Activated CD4-positive, alpha-beta T cell treated with anti-CD3 and anti-CD28 coated beads for 24 hours (primary cell): ENCODE measurements around the gene SUSD1.

Source experiments
- DNase-seq, 2 donors: peaks; one replicate each; pipeline ENCODE4 v3.0.0-alpha.2; 2020; ENCODE audit warnings: low read depth in 2 of 2

Gene SUSD1

DNA sequence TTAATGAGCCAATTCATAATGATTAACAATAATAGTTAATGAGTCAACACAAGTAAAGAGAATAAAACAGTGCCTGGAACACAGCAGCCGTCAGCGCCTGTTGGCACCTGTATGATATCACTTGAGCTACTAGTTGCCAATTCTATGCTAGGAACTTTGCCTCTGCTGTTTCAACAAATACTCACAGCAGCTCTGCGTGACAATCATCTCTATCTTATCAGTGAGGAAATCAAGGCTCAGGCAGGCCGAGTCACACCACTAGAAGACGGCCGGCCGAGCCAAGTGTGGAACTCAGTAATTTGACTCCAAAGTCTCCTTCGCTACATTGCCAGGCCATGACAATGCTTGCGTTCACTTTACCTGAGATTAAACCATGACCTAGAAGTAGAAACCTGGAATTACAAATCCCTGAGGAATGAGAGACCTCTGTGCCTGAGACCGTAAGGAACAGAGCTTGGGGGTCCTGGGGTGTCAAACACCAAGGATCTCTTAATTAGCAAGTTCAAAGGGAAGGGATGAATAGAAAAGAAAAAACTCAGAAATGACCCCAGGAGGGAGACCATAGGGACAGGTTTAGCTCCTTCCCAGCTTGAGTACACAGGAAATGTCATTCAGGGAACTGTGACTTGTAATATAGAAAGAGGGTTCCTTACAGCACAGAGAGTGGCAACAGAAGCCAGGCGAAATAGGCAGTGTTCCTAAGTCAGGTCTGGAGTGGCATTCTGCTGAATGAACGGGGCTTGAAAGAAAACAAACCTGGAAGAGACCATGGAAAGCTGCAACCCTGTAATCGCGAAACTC, 109.1 kb downstream of the SUSD1 start:
- no peak for DNase-seq

DNA sequence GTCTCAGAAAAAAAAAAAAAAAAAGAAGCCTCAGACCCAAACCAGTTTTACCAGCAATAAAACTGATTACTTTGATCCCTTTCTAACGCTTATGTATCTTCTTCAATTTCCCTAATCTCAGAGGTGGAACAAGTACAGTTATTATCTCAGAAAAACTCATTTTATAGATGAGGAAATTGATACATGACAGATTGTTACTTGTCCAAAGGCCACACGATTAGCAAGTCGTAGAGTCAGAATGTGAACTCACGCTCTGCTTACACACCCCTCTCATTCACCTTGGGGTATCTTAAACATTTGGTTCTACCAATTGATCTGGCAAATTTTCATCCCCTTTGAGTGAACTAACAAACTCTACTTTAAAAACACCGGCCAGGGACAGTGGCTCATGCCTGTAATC, 110.2 kb downstream of the SUSD1 start:
- DNase-seq, result no peak

DNA sequence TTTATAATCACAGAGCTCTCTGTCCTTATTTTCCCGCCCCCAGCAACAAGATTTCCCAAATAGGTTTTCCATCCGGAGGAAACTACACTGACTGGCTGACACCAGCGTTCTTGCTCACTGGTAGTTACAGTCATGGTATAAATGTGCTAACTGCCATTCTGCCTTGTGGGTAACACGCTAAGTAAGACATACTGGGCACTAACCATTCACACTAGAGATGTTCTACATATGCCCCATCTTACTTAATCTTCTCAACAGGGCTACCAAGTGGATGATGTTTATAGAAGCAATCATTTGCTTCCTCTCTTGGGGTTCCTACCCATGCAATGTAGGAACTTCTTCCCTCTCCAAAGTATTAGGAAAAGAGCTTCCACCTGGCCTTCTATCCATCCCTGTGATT, 111.5 kb downstream of the SUSD1 start:
- DNase-seq, result no peak

DNA sequence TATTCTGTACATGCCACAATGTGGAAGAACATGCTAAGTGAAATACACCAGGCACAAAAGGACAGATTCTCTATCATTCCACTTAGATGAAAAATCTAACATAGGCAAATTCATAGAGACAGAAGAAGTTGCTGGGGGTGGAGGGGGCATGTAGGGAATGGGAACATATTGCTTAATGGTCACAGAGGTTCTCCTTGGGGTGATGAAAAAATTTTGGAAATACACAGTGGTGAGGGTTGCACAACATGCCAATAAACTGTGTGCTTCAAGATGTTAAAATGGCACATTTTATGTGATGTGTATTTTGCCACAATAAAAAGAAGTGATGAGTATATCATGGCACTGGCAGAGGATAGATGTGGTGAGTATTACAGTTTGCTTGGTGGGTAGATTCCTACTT, 111.9 kb downstream of the SUSD1 start:
- no peak for DNase-seq

DNA sequence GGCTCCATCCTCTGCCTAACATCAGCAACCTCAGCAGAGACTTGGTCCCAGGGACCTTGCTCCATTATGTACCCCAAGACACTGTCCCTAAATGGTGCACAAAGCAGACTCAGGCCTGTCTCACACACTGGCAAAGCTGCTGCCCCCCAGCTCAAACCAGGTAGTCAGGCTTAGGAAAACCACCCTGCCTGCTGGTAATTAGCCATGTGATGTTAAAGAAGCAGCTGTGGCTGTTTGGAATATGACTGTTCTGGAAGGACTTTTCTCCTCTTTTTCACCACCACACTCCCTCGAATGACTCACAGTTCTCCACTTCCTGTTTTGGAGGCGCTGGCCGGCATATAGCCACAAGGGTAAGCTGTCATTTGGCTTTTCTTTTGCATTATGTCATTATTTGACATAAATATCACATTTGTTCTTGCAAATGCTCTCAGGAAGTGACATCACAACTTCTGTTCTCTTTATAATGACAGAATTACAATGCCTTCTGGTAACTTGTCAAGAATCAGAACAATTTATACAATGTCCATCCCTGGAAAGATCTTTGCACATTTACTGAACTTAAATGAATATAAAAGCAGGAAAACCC, 113.9 kb downstream of the SUSD1 start:
- DNase-seq, result no peak

DNA sequence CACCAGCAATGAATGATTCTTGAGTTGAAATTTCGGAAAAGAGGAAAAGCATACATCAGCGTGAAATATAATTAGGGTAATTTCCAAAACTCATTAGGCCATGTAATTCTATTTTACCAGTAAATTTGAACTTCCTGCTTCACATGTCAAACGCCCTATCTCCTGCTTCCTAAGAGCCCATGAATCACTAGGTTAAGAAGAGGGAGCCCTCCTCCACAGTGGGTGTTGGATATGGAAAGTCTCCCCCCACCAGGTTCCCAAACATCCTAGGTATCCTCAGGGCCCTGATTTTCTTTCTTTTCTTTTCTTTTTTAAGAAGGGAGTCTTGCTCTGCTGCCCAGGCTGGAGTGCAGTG, 115.2 kb downstream of the SUSD1 start:
- no peak for DNase-seq

DNA sequence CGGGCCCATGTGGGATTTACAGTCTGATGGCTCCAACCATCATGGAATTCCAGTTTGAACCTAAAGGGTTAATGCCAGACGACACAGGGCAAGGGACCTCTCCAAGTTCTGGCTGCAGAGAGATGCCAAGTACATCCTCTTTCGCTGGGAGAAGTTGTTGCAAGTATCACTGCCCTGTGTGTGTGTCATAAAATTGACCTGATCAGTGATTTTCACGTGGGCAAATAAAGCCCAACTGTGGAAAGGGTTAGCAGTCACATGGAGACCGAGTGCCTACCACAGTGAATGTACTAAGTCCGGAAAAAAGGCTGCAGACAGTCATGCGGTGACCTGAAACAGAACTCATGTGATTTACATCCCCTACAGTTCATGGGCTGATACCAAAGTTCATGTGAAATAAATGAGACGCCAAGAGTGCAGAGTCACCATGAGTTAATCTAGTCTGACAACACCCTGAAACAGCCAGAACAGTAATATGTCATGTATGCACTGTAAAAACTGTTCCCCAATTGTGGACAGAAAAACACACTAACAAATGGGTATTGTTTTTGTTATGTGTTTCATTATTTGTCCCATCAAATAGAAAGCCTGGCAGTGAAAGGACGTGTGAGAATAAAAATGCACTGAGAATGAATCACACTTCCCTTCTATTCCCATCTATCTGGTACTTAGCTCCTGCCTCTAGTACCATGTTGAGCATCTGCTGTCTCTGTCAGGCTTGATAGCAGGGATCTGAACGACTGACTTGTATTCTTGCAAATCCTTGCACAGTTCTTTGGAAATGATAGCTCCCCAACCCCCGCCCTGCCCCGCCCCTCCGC, 115.7 kb downstream of the SUSD1 start:
- DNase-seq, result no peak

DNA sequence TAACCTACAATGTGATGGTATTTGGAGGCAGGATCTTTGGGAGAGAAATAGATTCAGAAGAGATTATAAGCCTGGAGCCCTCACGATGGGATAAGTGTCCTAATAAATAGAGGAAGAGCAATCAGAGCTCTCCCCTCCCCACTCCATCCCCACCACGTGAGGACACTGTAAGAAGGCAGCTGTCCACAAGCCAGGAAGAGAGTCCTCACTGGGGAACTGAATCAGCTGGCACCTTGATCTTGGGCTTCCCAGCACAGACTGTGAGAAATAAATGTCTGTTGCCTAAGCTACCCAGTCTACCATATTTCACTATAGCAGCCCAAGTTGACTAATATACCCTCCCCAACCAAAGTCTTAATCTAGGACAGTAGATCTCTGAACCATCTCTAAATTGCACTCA, 118.1 kb downstream of the SUSD1 start:
- DNase-seq, result no peak

DNA sequence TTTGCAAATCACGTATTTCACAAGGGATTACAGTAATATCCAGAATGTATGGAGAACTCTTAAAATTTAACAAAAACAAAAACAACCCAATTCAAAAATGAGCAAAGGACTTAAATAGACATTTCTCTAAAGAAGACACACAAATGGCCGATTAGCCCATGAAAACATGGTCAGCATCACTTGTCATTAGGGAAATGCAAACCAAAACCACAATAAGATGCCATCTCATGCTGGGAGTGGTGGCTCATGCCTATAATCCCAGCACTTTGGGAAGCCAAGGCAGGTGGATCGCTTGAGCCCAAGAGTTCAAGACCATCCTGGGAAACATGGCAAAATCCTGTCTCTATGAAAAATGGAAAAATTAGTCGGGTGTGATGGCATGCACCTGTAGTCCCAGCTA, 120.2 kb downstream of the SUSD1 start:
- DNase-seq, result no peak

DNA sequence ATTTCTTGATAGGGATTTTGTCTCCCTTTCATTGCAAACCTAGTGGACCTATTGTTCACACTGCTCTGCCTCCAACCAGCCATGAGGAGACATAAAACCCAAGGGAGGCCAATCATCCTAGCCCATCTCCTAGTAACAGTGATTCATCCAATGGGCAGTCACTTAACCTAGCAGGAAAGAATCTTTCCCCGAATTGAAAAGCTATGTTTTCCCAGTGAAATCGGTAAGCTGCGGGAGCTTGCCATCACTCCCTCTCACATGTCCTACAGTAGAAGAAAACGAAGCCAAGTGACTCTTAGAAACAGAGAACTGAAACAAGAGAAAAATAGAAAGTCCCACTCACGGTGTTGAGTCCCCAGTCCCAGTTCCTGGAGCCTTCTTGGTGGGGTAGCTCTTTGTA, 123.3 kb downstream of the SUSD1 start:
- DNase-seq, result no peak

DNA sequence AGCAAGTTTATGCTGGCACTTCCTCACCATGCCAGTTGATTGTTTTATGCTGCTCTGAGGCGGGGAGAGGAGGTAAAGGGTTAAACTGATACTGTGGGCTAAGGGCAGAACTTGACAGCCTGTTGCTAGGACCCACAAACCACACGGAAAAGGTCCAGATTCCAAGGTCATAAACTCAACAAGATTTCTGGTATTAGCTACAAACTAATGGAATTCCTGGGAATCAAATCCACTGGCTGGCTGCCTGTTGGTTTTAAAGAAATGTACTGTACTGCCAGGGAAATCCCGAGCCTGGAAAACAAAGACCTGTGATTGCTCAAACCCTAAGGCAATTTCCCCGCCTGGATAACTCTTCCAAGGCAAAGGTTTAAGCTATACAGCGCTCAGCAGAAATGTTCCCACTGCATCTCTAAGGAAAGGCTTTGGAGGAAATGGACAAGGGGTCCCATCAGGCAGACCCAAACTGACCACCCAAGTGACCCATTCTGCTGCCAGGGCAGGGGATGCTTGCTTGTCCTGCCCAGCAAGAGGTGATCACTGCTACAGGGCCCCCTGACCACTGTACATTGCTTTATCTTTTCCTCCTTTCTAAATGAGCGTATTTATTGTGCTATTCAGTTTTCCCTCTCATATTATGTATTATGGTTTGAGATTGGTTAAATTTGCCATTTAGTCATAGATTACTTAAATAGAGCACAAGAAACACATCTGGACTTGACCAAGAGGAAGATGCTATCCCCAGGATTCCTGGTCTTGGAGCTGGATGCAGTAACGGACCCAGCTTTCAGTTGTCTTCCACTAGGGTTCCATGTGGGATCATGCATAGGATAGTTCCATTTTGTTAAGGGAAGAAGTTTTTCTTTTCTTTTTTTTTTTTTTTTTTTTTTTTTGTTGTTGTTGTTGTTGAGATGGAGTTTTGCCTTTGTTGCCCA, 124.3 kb downstream of the SUSD1 start:
- DNase-seq, result no peak

DNA sequence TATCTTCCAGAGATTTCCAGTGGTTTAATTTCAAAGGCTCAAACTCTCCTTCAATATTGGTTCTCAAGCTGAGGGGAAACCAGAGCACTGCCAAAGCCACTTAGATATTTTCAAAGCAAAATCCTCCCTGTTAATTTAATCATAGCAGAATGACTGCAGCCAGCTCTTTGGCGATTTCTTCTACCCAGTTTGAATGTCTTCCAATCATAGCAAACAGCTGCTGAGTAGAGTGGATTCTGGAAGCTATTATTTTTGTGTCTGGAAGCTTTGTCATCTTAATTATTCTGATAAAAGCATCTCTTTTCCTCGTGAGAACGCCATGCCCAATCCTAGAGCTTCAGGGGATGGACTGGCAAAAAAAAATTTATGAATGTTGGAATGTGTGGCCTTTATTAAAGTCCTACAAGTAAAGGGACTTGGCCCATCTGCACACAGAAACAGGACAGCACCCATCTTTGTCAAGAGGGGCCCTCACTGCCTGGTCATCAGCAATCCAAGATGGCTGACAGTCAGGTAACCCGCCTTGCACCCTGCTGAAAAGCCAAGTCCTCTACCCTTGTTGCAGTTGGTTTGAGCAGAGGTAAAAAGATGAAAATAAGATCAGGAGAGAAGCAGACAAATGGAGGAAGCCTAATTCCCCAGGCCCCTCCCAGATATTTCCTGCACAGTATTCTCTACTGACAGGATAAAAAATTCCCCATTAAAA, 125.1 kb downstream of the SUSD1 start:
- DNase-seq, result no peak

DNA sequence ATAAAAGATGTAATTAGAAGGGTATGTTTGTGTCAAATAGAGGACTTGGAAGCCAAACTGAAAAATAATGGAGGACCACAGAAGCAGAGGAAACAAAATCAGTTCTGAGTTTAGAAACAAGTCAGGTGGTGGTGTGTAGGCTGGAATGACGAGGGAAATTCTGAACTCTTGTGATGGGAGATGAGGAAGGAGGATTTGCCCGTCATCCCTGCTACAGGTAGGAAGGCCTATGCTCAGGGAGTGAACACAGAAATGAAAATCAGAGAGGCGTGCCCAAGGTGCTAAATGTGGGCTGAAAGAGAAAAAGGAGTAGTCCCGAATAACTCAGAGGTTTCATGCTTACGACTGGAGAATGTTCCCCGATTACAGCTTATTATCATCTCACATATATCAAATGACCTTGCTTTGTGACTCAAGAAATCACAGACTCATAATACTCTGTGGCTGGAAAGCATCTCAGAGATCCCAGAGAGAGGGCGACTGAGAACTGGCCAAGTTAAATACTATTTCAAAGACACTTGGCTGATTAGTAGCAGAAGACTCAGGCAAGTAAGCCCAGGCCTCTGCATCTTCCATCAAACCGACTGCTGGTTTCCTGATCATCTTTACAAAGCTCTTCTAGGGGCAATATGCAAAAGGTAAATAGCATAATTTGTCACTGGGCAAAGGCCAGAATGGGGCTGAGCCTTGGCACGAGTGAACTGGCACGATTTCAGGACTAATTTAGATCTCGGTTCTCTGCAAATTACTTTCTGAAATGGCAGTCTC, 126.0 kb downstream of the SUSD1 start:
- no peak for DNase-seq

DNA sequence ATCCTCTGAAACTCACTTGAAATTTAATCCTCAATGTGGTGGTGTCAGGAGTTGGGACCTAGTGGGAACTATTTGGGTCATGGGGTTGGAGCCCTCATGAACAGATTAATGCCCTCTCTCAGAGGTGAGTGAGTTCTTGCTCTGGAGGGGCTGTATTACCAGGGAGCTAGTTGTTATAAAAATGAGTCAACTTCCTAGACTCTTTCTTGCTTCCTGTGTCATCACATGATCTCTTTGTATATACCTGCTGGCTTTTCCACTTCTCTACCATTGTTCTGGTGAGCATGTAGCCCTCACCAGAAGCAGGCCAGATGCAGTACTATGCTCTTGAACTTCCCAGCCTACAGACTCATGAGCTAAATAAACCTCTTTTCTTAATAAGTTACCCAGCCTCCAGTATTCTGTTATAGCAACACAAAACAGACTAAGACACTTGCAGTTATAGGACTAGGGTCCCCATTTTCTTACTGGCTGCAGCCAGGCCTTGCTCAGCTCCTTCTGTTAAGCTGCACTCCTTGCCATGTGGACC, 127.5 kb downstream of the SUSD1 start:
- DNase-seq, result no peak

DNA sequence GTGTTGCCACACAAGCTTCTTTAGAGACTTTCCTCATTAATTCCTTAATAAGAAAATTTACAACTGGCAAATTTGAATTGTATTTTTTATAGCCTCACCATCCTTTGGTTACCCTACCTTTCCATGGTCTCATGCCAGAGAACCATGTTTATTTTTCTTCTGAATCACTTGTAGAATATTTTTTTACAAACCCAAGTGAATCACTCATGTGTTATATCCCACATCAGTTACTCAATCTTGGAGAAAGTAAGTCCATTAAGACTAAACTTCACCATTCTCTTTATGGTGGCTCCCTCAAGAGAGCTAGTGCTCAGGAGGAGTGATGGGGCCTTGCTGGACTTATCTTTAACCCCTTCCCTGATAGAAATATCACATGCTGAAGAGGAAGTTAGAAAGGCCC, 128.9 kb downstream of the SUSD1 start:
- DNase-seq, result no peak

DNA sequence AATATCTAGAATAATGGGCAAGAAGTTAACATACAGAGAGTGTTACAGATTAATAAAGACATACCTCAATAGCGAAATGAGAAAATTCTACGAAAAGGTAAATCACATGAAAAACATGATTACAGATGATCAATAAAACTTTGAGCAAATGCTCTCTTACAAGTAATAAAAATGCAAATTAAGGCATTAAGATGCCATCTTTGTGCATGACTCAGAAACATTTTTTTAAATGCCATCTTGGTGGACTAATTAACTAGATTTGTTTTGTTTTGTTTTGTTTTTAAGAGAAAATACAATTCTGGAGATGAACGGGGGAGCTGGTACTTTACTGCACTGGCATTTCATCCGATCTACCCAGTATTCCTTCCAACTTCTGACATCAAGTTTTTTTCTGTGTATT, 130.2 kb downstream of the SUSD1 start:
- DNase-seq, result no peak

DNA sequence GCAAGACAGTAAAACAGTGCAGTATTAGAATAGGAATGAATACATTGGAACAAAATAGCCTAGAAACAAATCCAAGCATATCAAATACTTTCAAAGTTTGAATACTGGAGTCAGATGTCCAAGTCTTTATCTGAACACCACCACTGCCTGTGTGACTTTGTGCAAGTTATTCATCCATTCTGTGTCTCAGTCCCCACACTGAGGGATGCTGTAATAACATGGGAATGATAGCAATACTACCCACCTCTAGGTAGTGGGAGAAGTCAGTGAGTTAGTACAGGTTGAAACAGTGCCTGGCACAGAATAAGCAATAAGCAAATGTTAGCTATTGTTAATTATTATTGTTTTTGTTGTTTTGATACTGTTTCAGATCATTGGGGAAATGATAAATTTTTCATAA, 130.9 kb downstream of the SUSD1 start:
- no peak for DNase-seq

DNA sequence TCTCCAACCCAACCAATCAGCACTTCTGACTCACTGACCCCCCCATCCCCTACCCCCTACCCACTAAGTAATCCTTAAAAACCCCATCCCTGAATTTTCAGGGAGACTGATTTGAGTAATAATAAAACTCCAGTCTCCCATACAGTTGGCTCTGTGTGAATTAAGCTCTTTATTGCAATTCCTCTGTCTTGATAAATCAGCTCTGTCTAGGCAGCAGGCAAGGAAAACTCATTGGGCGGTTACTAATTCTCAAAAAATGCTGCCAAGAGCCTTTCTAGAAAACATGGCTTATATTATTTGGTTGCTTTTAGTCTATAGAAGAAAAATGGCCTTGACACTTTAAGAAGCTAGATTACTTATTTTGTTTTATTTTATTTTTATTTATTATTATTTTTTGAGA, 131.7 kb downstream of the SUSD1 start:
- no peak for DNase-seq

DNA sequence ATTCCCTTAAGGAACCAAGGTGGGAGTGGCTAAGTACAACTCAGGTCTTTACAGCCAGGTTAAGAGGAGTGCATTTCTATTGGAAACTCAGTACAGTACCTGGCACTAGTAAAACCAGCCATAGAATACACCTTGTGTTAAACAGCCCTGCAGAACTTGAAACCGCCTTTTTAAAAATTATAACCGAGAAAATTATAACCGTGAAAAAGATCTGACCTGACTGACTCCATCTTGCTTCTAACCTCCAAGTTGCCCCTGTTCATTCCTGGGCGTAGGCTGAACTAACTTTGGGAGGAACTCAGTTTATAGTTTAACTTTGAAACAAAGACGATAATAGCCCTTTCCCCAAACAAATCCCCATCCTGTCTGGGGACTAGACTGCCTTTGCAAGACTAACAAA, 132.3 kb downstream of the SUSD1 start:
- no peak for DNase-seq

DNA sequence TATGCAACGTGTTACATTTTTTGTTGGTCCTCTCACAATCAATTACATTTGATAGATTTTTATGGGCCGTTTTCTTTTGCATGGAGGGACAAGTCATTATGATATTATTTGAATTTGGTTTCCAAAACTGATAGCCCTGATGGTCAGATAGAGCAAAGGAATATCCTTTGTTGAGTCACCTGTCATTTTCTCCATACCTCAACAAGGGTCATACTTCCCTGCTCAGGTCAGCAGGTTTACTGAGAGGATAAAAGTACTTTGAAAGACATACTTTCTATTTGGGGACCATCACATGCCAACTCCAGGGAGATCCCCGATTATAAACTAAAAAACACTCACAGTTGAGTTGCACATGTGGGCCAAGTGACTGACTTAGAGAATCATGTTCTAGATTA, 132.9 kb downstream of the SUSD1 start:
- DNase-seq, result no peak
